Lower lobe of right lung (tissue), 2 donors: ENCODE data around the gene BRI3BP. TPM values are rescaled to one million over a fixed set of nuclear protein-coding genes. Genes with fewer than 3 reads are reported as not detected.
"Not testable (repeated sequence)": the region's sequence is repeated elsewhere in the genome, so short reads cannot be mapped to it uniquely, and the experiment has no call there.

Experiments
- ATAC-seq, 2 donors: fragments of 200-7000 bp; cut with Tn5 transposase; one replicate each; pipeline ENCODE4 v1.9.1; 2020 to 2022; ENCODE audit warnings: mild to moderate bottlenecking in 2 of 2, moderate library complexity in 2 of 2
- DNase-seq: peaks from one replicate; pipeline ENCODE4 v3.0.0-alpha.2; 2020
- H3K27ac ChIP-seq: fragments of 200-600 bp; one replicate; pipeline ENCODE4 v1.8.0; 2022
- H3K27me3 ChIP-seq: fragments of 200-600 bp; one replicate; pipeline ENCODE4 v1.8.0; 2022; ENCODE audit warnings: low read depth
- H3K36me3 ChIP-seq: fragments of 200-600 bp; one replicate; pipeline ENCODE4 v1.8.0; 2022; ENCODE audit warnings: mild to moderate bottlenecking
- H3K4me1 ChIP-seq: fragments of 200-600 bp; one replicate; pipeline ENCODE4 v1.8.0; 2022
- H3K4me3 ChIP-seq: fragments of 200-600 bp; one replicate; pipeline ENCODE4 v1.8.0; 2022; ENCODE audit warnings: mild to moderate bottlenecking
- H3K9me3 ChIP-seq: fragments of 200-600 bp; one replicate; pipeline ENCODE4 v1.8.0; 2022
- CTCF ChIP-seq: fragments of 200-600 bp; IDR thresholded peaks from one replicate; pipeline ENCODE4 v1.8.0; 2022; ENCODE audit warnings: antibody characterized with exemption, mild to moderate bottlenecking
- intact Hi-C: fragments of 100-400 bp; cut with DNase I; formaldehyde crosslinking; loops from one replicate; pipeline ENCODE4 v1.11.0; 2022
- total RNA-seq: library from RNA; stranded (reverse); fragmentation: NEBNext Ultra II Directional; extraction: Animal tissue kit (Norgen Biotek cat#: 25700); gene quantifications from one replicate; pipeline ENCODE4 v1.2.1, GENCODE V29; 2021
- donor health status: DM: no; HTN: yes; CAD: no; lungs with severe emphysema.

The BRI3BP gene
- total RNA-seq, 1 donor from 2014 or later, result 7.3 TPM

- no peaks in the 10 kb centered on the region for H3K4me1 ChIP-seq
- ATAC-seq, result no peak
- H3K4me3 ChIP-seq, result no peak overlapping the region
- intact Hi-C loops, result no loop called here
- H3K27ac ChIP-seq, result no peak overlapping the region
- peaks cover 89% of the 10 kb centered on the region for H3K36me3 ChIP-seq
- no peaks in the 10 kb centered on the region for H3K9me3 ChIP-seq
- no peak for DNase-seq
- TF ChIP-seq CTCF, result no peak
- H3K27me3 ChIP-seq, result no peaks in the 10 kb centered on the region
Observed at GRCh38 chr12:124975276-124975675, 18.2 kb upstream of the BRI3BP start.

GRCh38 chr12:124976999-124977398 lies 16.4 kb upstream of the BRI3BP start:
- Histone ChIP-seq H3K9me3 (no peaks in the 10 kb centered on the region), H3K36me3 (peaks cover 87% of the 10 kb centered on the region), H3K4me1 (no peaks in the 10 kb centered on the region), H3K27ac (no peak overlapping the region), H3K27me3 (no peaks in the 10 kb centered on the region), H3K4me3 (no peak overlapping the region)
- intact Hi-C loops, result no loop called here
- TF ChIP-seq CTCF, result no peak
- ATAC-seq (no peak), DNase-seq (no peak)

- no peak for TF ChIP-seq CTCF
- ATAC-seq (no peak), DNase-seq (no peak)
- intact Hi-C loops, result no loop called here
- Histone ChIP-seq H3K9me3 (no peaks in the 10 kb centered on the region), H3K27me3 (no peaks in the 10 kb centered on the region), H3K27ac (no peak overlapping the region), H3K36me3 (peaks cover 94% of the 10 kb centered on the region), H3K4me3 (no peak overlapping the region), H3K4me1 (no peaks in the 10 kb centered on the region)
Observed at GRCh38 chr12:124979568-124979967, 13.9 kb upstream of the BRI3BP start.

GRCh38 chr12:124980098-124980892 lies 13.2 kb upstream of the BRI3BP start:
- TF ChIP-seq CTCF, result no peak

GRCh38 chr12:124986876-124987275 lies 6.6 kb upstream of the BRI3BP start:
- H3K27ac ChIP-seq, intact Hi-C loops, H3K4me3 ChIP-seq, H3K9me3 ChIP-seq, DNase-seq, ATAC-seq, H3K27me3 ChIP-seq: not testable (repeated sequence)
- Histone ChIP-seq H3K36me3 (peaks cover 45% of the 10 kb centered on the region), H3K4me1 (peaks cover 14% of the 10 kb centered on the region)

More at GRCh38 chr12:124980098-124980892, 13.2 kb upstream of the BRI3BP start:
- H3K36me3 ChIP-seq, result peaks cover 94% of the 10 kb centered on the region
- no peaks in the 10 kb centered on the region for H3K4me1 ChIP-seq
- H3K9me3 ChIP-seq, result no peaks in the 10 kb centered on the region
- DNase-seq (no peak), ATAC-seq (no peak)
- H3K4me3 ChIP-seq, result no peak overlapping the region
- intact Hi-C loops, result no loop called here
- no peak overlapping the region for H3K27ac ChIP-seq
- no peaks in the 10 kb centered on the region for H3K27me3 ChIP-seq

GRCh38 chr12:124992874-124993625 lies 395 bp upstream of the BRI3BP start:
- intact Hi-C loops, result no loop called here
- peaks cover 24% of the 10 kb centered on the region for H3K4me1 ChIP-seq
- peak; percentile 65 for DNase-seq
- no peaks in the 10 kb centered on the region for H3K36me3 ChIP-seq
- ATAC-seq, result peak; percentile 75 to 86
- no peaks in the 10 kb centered on the region for H3K9me3 ChIP-seq
- H3K27me3 ChIP-seq, result no peaks in the 10 kb centered on the region
- peak overlapping the region; percentile 57 for H3K4me3 ChIP-seq
- H3K27ac ChIP-seq, result no peak overlapping the region
- peak; percentile 29 for TF ChIP-seq CTCF
